ENCODE data around the gene CCN6. TPM values are rescaled to one million over a fixed set of nuclear protein-coding genes. Genes with fewer than 3 reads are reported as not detected.
"Not testable (repeated sequence)": the region's sequence is repeated elsewhere in the genome, so short reads cannot be mapped to it uniquely, and the experiment has no call there.

Gene CCN6
- total RNA-seq, 2 donors from 2014 or later, result 0.25 to 0.74 TPM

DNA sequence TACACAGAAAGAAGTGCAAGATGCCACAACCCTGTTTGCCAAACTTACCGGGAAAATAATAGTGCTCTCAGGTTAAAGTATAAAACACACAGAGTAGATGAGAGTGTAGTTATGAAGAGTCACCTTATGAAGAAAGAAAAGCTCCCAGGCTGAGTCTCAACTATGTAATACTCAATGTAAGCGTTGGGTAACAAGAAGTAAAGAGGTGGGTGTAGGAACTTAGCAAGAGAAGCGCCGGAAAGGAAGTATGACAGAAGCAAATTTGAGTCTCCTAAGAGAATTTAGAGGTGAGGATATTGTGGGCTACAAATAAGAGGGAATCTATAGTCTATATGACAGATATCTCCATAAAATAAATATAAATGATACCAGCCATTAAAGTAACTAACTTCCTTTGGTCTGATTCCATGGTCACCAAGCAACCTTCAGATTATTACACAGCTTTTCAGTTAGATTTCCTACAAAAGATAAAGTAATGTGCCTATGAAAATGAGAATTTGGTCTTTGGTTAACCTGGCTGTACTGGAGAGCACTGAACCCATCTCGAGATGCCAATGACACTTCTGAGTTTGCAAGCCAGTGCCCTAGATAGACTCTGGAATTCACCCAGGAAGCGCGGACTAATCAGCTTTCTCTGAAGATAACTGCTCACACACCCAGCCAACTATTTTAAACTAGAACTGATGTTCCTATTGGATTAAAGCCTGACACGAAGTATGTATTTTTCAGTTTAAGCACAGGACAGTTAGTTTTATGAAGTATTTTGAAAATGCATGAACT lies 31.6 kb downstream of the CCN6 start:
- Mint-ChIP-seq H3K36me3 (ENCODE audit: insufficient read depth in 2 of 2) (peaks cover 1 to 8% of the 10 kb centered on the region in 2 donors), H3K9me3 (no peaks in the 10 kb centered on the region), H3K4me3 (peak overlapping the region; percentile 31 to 43), H3K27me3 (ENCODE audit: low read depth) (peaks cover 8% of the 10 kb centered on the region), H3K4me1 (ENCODE audit: low read depth) (peaks cover 10% of the 10 kb centered on the region), H3K27ac (no peak overlapping the region)
- DNase-seq (no peak), ATAC-seq (replicated peaks in 1 of 2) (no peak)

GRCh38 chr6:112086744-112087135 lies 32.8 kb downstream of the CCN6 start:
- Mint-ChIP-seq H3K4me3 (no peak overlapping the region), H3K9me3 (no peaks in the 10 kb centered on the region), H3K27ac (no peak overlapping the region), H3K36me3 (ENCODE audit: insufficient read depth in 2 of 2) (peaks cover 1 to 8% of the 10 kb centered on the region in 2 donors), H3K27me3 (ENCODE audit: low read depth) (peaks cover 11% of the 10 kb centered on the region), H3K4me1 (ENCODE audit: low read depth) (peaks cover 10% of the 10 kb centered on the region)
- DNase-seq (no peak), ATAC-seq (replicated peaks in 1 of 2) (peak; percentile 14 to 25)

GRCh38 chr6:112087136-112087911 lies 33.4 kb downstream of the CCN6 start, which contains the start of the genes FAM229B and TUBE1:
Gene FAM229B (plus strand): TSS chr6:112087591. CDS start chr6:112099284, 11,693 bp downstream.
Gene TUBE1 (minus strand): TSS chr6:112087482. CDS start chr6:112087434, 48 bp downstream.
- H3K9me3 Mint-ChIP-seq, result no peaks in the 10 kb centered on the region
- DNase-seq, result peak; percentile 88 to 94
- peaks cover 10% of the 10 kb centered on the region for H3K4me1 Mint-ChIP-seq (ENCODE audit: low read depth)
- H3K27ac Mint-ChIP-seq, result no peak within 1 kb of the TSS
- no peak within 1 kb of the TSS for H3K4me3 Mint-ChIP-seq
- ATAC-seq (replicated peaks in 1 of 2), result peak; percentile 97 to 98
- H3K27me3 Mint-ChIP-seq (ENCODE audit: low read depth), result peaks cover 14% of the 10 kb centered on the region
- peaks cover 1 to 8% of the 10 kb centered on the region in 2 donors for H3K36me3 Mint-ChIP-seq (ENCODE audit: insufficient read depth in 2 of 2)

DNA sequence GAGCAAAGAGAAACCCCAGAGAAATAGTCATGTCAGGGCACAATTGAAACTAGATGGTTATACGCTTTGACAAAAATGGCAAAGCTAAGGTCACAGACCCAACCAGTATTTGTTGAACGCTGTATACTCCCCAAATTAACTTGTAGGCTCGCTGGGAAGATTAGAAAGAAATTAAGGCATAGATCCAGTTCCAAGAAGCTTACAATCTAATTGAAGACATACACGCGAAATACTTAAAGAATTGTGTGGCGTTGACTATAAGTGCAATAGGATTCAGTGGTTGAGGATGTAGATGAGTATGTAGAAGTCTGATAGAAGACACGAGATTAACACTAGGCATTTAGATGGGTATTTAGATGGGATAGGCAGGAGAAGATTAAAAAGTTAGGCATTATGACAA lies 34.0 kb downstream of the CCN6 start:
- Mint-ChIP-seq H3K27ac (no peak overlapping the region), H3K27me3 (ENCODE audit: low read depth) (peaks cover 14% of the 10 kb centered on the region), H3K9me3 (no peaks in the 10 kb centered on the region), H3K4me3 (no peak overlapping the region), H3K36me3 (ENCODE audit: insufficient read depth in 2 of 2) (peaks cover 1 to 8% of the 10 kb centered on the region in 2 donors), H3K4me1 (ENCODE audit: low read depth) (peaks cover 10% of the 10 kb centered on the region)
- DNase-seq, result no peak
- ATAC-seq (replicated peaks in 1 of 2), result no peak

GRCh38 chr6:112096901-112097300 lies 43.0 kb downstream of the CCN6 start:
- Mint-ChIP-seq H3K27me3 (ENCODE audit: low read depth) (peaks cover 2% of the 10 kb centered on the region), H3K27ac (no peak overlapping the region), H3K4me3 (no peak overlapping the region), H3K36me3 (ENCODE audit: insufficient read depth in 2 of 2) (no peaks in the 10 kb centered on the region), H3K9me3 (no peaks in the 10 kb centered on the region), H3K4me1 (ENCODE audit: low read depth) (no peaks in the 10 kb centered on the region)
- DNase-seq (no peak), ATAC-seq (replicated peaks in 1 of 2) (no peak)

DNA sequence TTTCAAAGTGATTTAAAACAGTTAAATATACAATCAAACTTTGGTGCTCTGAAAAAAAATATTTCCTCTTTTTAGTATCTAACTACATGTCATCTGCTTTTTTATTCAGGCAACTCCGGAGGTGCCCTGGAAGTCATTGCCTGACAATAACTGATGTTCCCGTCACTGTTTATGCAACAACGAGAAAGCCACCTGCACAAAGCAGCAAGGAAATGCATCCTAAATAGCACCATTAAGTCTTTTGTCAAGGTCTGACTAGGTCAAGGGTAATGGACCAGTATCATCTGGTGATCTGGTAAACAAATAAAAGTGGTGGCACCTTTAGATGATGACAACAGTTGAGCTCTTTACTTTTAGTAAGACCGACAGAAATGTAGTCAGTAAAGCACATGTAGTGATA lies 46.7 kb downstream of the CCN6 start:
- no peak for DNase-seq
- H3K4me1 Mint-ChIP-seq (ENCODE audit: low read depth), result no peaks in the 10 kb centered on the region
- no peak overlapping the region for H3K27ac Mint-ChIP-seq
- peaks cover 2 to 4% of the 10 kb centered on the region in 2 donors for H3K36me3 Mint-ChIP-seq (ENCODE audit: insufficient read depth in 2 of 2)
- no peaks in the 10 kb centered on the region for H3K27me3 Mint-ChIP-seq (ENCODE audit: low read depth)
- no peak for ATAC-seq (replicated peaks in 1 of 2)
- peaks cover 2 to 4% of the 10 kb centered on the region in 2 donors for H3K9me3 Mint-ChIP-seq
- H3K4me3 Mint-ChIP-seq, result no peak overlapping the region

DNA sequence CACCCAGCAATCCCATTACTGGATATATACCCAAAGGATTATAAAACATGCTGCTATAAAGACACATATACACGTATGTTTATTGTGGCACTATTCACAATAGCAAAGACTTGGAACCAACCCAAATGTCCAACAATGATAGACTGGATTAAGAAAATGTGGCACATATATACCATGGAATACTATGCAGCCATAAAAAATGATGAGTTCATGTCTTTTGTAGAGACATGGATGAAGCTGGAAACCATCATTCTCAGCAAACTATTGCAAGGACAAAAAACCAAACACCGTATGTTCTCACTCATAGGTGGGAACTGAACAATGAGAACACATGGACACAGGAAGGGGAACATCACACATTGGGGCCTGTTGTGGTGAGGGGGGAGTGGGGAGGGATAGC lies 52.1 kb downstream of the CCN6 start:
- not testable (repeated sequence) for H3K9me3 Mint-ChIP-seq

DNA sequence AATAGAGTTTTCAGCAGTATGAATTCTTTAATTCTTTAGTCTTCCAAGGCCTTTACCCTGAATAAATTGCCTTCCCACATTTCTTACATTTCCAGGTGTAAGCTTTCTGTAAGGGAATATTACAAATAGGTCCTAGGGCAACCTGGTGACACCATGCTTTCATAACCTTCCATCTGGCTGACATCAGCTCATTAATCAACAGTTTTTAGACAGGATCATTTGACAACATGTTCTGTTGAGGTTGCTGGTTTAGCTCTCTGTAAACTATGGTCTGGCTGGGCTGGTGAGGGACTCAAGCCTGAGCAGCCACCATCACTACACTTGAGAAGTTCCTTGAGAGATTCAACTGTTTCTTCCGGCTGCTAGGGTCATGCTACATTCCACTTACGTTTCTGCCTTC lies 52.7 kb downstream of the CCN6 start:
- no peaks in the 10 kb centered on the region for H3K4me1 Mint-ChIP-seq (ENCODE audit: low read depth)

More for the DNA sequence above, 52.1 kb downstream of the CCN6 start:
- not testable (repeated sequence) for ATAC-seq (replicated peaks in 1 of 2); H3K27ac Mint-ChIP-seq; H3K36me3 Mint-ChIP-seq (ENCODE audit: insufficient read depth in 2 of 2); H3K27me3 Mint-ChIP-seq (ENCODE audit: low read depth); H3K4me1 Mint-ChIP-seq (ENCODE audit: low read depth); DNase-seq; H3K4me3 Mint-ChIP-seq

GRCh38 chr6:112109262-112109661 lies 55.4 kb downstream of the CCN6 start:
- no peak overlapping the region for H3K4me3 Mint-ChIP-seq
- H3K27ac Mint-ChIP-seq, result no peak overlapping the region
- H3K27me3 Mint-ChIP-seq (ENCODE audit: low read depth), result peaks cover 14% of the 10 kb centered on the region
- peaks cover 2 to 4% of the 10 kb centered on the region in 2 donors for H3K36me3 Mint-ChIP-seq (ENCODE audit: insufficient read depth in 2 of 2)
- H3K9me3 Mint-ChIP-seq, result peaks cover 2 to 4% of the 10 kb centered on the region in 2 donors
- no peak for DNase-seq
- no peak for ATAC-seq (replicated peaks in 1 of 2)
- no peaks in the 10 kb centered on the region for H3K4me1 Mint-ChIP-seq (ENCODE audit: low read depth)

More for the DNA sequence above, 52.7 kb downstream of the CCN6 start:
- peaks cover 2 to 4% of the 10 kb centered on the region in 2 donors for H3K36me3 Mint-ChIP-seq (ENCODE audit: insufficient read depth in 2 of 2)
- DNase-seq (no peak), ATAC-seq (replicated peaks in 1 of 2) (no peak)
- H3K27me3 Mint-ChIP-seq (ENCODE audit: low read depth), result peaks cover 1% of the 10 kb centered on the region
- peaks cover 2 to 4% of the 10 kb centered on the region in 2 donors for H3K9me3 Mint-ChIP-seq
- H3K27ac Mint-ChIP-seq, result no peak overlapping the region
- no peak overlapping the region for H3K4me3 Mint-ChIP-seq

DNA sequence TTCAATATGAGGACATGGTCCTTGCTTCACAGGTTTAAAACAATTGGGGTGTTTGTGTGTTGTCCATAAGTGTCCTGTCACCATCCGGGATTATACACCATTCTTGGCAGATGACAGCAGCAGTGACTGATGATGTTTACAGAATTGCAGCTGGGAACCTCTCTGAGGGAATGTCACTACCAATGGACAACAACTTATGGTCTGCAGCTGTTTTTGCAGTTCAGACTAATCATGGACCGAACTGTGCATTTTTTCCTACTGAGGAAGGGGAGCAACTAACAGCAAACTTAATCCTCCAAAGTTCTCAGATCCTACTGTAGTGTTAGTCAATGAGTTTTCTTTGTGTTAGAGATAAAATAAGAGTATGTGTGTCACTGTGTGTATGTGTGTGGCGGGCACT lies 59.5 kb downstream of the CCN6 start:
- DNase-seq, result no peak
- no peak for ATAC-seq (replicated peaks in 1 of 2)
- H3K27ac Mint-ChIP-seq, result no peak overlapping the region
- H3K9me3 Mint-ChIP-seq, result no peaks in the 10 kb centered on the region
- peaks cover 22% of the 10 kb centered on the region for H3K4me1 Mint-ChIP-seq (ENCODE audit: low read depth)
- no peaks in the 10 kb centered on the region for H3K36me3 Mint-ChIP-seq (ENCODE audit: insufficient read depth in 2 of 2)
- H3K4me3 Mint-ChIP-seq, result no peak overlapping the region
- H3K27me3 Mint-ChIP-seq (ENCODE audit: low read depth), result peaks cover 14% of the 10 kb centered on the region

- Mint-ChIP-seq H3K4me3 (no peak overlapping the region), H3K27ac (no peak overlapping the region), H3K36me3 (ENCODE audit: insufficient read depth in 2 of 2) (no peaks in the 10 kb centered on the region), H3K27me3 (ENCODE audit: low read depth) (peaks cover 14% of the 10 kb centered on the region), H3K4me1 (ENCODE audit: low read depth) (peaks cover 22% of the 10 kb centered on the region), H3K9me3 (no peaks in the 10 kb centered on the region)
- ATAC-seq (replicated peaks in 1 of 2) (no peak), DNase-seq (no peak)
Measured at GRCh38 chr6:112113918-112114317, 60.0 kb downstream of the CCN6 start.

DNA sequence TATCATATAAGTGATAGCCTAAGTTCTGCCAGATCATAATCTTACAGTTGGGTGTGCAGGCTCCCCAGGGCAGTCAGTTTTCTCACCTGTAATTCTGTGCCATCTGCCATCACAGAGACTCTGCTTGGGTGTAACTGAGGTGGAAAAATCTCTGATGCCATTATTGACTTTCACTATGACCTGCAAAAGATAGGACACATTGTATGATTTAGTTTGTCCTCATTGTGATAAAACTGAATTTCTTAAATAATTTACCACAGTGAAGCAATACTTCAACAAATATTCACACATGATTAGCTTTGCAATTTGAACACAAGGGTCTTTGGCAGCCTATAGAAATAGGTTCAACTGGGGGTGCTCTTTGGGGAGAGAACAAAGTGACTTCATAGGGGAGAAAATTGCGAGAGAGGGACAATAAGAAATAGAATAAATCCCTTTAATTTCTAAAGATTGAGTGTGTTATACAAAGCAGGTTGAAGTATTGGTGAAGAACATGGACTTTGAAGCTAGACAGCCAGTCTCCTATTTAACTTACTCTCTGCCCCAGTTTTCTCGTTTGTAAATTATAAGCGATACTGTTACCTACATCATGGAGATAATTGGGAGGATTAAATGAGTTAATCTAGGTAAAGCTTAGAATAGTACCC lies 60.8 kb downstream of the CCN6 start:
- H3K27ac Mint-ChIP-seq, result no peak overlapping the region
- peaks cover 14% of the 10 kb centered on the region for H3K27me3 Mint-ChIP-seq (ENCODE audit: low read depth)
- DNase-seq (no peak), ATAC-seq (replicated peaks in 1 of 2) (no peak)
- H3K4me1 Mint-ChIP-seq (ENCODE audit: low read depth), result peaks cover 22% of the 10 kb centered on the region
- no peaks in the 10 kb centered on the region for H3K36me3 Mint-ChIP-seq (ENCODE audit: insufficient read depth in 2 of 2)
- no peaks in the 10 kb centered on the region for H3K9me3 Mint-ChIP-seq
- no peak overlapping the region for H3K4me3 Mint-ChIP-seq

DNA sequence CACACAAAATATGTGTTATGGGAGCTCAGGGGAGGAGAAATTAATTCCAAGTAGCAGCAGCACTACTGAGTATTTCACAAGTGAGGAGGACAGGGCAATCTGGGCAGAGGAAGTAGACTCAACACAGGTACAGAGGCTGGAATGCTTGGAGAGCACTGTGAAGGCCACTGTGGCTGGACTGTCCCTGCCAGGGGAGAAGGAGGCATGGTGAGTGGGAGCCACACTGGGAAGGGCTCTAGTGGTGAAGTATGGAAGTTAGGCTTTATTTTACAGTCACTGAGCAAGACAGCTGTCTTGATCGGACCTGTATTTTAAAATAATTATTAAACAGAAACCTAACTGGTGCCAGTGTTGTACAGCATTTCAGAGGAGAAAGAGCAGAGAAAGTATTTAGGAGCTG lies 62.3 kb downstream of the CCN6 start:
- Mint-ChIP-seq H3K36me3 (ENCODE audit: insufficient read depth in 2 of 2) (no peaks in the 10 kb centered on the region), H3K27ac (no peak overlapping the region), H3K4me3 (no peak overlapping the region), H3K27me3 (ENCODE audit: low read depth) (peaks cover 14% of the 10 kb centered on the region), H3K9me3 (no peaks in the 10 kb centered on the region), H3K4me1 (ENCODE audit: low read depth) (peaks cover 22% of the 10 kb centered on the region)
- ATAC-seq (replicated peaks in 1 of 2), result no peak
- no peak for DNase-seq

Measured in activated T-cell treated with anti-CD3 and anti-CD28 coated beads, Interleukin-2, amount 50 U/mL, for 72 hours (primary cell).